Immature natural killer cell (primary cell): ENCODE results near the gene COL9A3. TPM values are rescaled to one million over a fixed set of nuclear protein-coding genes. Genes with fewer than 3 reads are reported as not detected.
A peak's percentile ranks its signal among the peaks of the same experiment; 100 is the strongest.

ENCODE experiments used
- DNase-seq, 3 donors: peaks; one replicate each; pipeline ENCODE4 v3.0.0; 2022; ENCODE audit warnings: mixed read lengths in 1 of 3
- H3K27ac Mint-ChIP-seq, 6 donors: one replicate each; pipeline ENCODE4 v1.8.0; 2020; ENCODE audit warnings: mixed read lengths in 6 of 6, mild to moderate bottlenecking in 5 of 6, inconsistent platforms in 4 of 6, moderate library complexity in 3 of 6
- H3K27me3 Mint-ChIP-seq, 3 donors: one replicate each; pipeline ENCODE4 v1.8.0; 2020 to 2021; ENCODE audit warnings: low read depth in 3 of 3, mild to moderate bottlenecking in 3 of 3, mixed read lengths in 3 of 3, moderate library complexity in 3 of 3, inconsistent platforms in 1 of 3
- H3K36me3 Mint-ChIP-seq, 3 donors: one replicate each; pipeline ENCODE4 v1.8.0; 2020; ENCODE audit warnings: mixed read lengths in 3 of 3, inconsistent platforms in 2 of 3, mild to moderate bottlenecking in 2 of 3
- H3K4me1 Mint-ChIP-seq, 2 donors: one replicate each; pipeline ENCODE4 v1.8.0; 2020; ENCODE audit warnings: inconsistent platforms in 2 of 2, mild to moderate bottlenecking in 2 of 2, mixed read lengths in 2 of 2, moderate library complexity in 1 of 2
- H3K4me3 Mint-ChIP-seq, 5 donors: one replicate each; pipeline ENCODE4 v1.8.0; 2020; ENCODE audit warnings: mild to moderate bottlenecking in 5 of 5, mixed read lengths in 5 of 5, inconsistent platforms in 3 of 5, moderate library complexity in 3 of 5
- H3K9me3 Mint-ChIP-seq, 6 donors: one replicate each; pipeline ENCODE4 v1.8.0; 2020; ENCODE audit warnings: mild to moderate bottlenecking in 6 of 6, mixed read lengths in 6 of 6, inconsistent platforms in 4 of 6, moderate library complexity in 3 of 6
- polyA plus RNA-seq, 3 donors: library from polyadenylated mRNA; unstranded; fragments of 300-500 nt; fragmentation: Illumina TruSeq; gene quantifications; one replicate each; pipeline ENCODE4 v1.2.3, GENCODE V29; 2021

COL9A3 gene
- under 1 TPM in 1 of 3 donors, not detected in 2; 0.87 TPM for polyA plus RNA-seq

GRCh38 chr20:62816884-62817873 is at the start of gene COL9A3:
TSS of gene COL9A3 (plus strand) at chr20:62817050. CDS start at chr20:62817065, 15 bp downstream.
- Mint-ChIP-seq H3K36me3 (no peaks in the 10 kb centered on the region), H3K4me1 (peaks cover 0 to 6% of the 10 kb centered on the region in 2 donors), H3K4me3 (peak within 1 kb of the TSS in 3 of 5 donors; percentile 49 to 60 (median 49)), H3K27me3 (peaks cover 2 to 13% (median 11%) of the 10 kb centered on the region in 3 donors), H3K27ac (no peak within 1 kb of the TSS), H3K9me3 (no peaks in the 10 kb centered on the region)
- no peak for DNase-seq

- Mint-ChIP-seq H3K27me3 (peaks cover 0 to 8% (median 2%) of the 10 kb centered on the region in 3 donors), H3K9me3 (no peaks in the 10 kb centered on the region), H3K36me3 (no peaks in the 10 kb centered on the region), H3K4me1 (no peaks in the 10 kb centered on the region), H3K27ac (no peak overlapping the region), H3K4me3 (no peak overlapping the region)
- no peak for DNase-seq
Measured at GRCh38 chr20:62768234-62768546, 48.7 kb upstream of the COL9A3 start.

- no peak overlapping the region for H3K4me3 Mint-ChIP-seq
- no peak for DNase-seq
- H3K27ac Mint-ChIP-seq: no peak overlapping the region
- peaks cover 0 to 8% (median 2%) of the 10 kb centered on the region in 3 donors for H3K27me3 Mint-ChIP-seq
- H3K9me3 Mint-ChIP-seq: no peaks in the 10 kb centered on the region
- no peaks in the 10 kb centered on the region for H3K4me1 Mint-ChIP-seq
- no peaks in the 10 kb centered on the region for H3K36me3 Mint-ChIP-seq
Measured at GRCh38 chr20:62768551-62769287, 48.1 kb upstream of the COL9A3 start.

GRCh38 chr20:62769346-62770071 is 47.3 kb upstream of the COL9A3 start:
- Mint-ChIP-seq H3K4me1 (no peaks in the 10 kb centered on the region), H3K27ac (no peak overlapping the region), H3K9me3 (no peaks in the 10 kb centered on the region), H3K4me3 (no peak overlapping the region), H3K36me3 (no peaks in the 10 kb centered on the region), H3K27me3 (peaks cover 0 to 8% (median 2%) of the 10 kb centered on the region in 3 donors)
- no peak for DNase-seq

GRCh38 chr20:62770111-62770910 is 46.5 kb upstream of the COL9A3 start:
- H3K4me3 Mint-ChIP-seq: no peak overlapping the region
- H3K27ac Mint-ChIP-seq: no peak overlapping the region
- no peaks in the 10 kb centered on the region for H3K36me3 Mint-ChIP-seq
- H3K9me3 Mint-ChIP-seq: no peaks in the 10 kb centered on the region
- peaks cover 0 to 3% of the 10 kb centered on the region in 2 donors for H3K4me1 Mint-ChIP-seq
- peaks cover 0 to 8% (median 2%) of the 10 kb centered on the region in 3 donors for H3K27me3 Mint-ChIP-seq
- DNase-seq: no peak

GRCh38 chr20:62770916-62771315 is 45.9 kb upstream of the COL9A3 start:
- H3K36me3 Mint-ChIP-seq: no peaks in the 10 kb centered on the region
- peaks cover 0 to 8% of the 10 kb centered on the region in 2 donors for H3K4me1 Mint-ChIP-seq
- no peak overlapping the region for H3K27ac Mint-ChIP-seq
- peaks cover 0 to 8% (median 2%) of the 10 kb centered on the region in 3 donors for H3K27me3 Mint-ChIP-seq
- H3K9me3 Mint-ChIP-seq: no peaks in the 10 kb centered on the region
- DNase-seq: no peak
- no peak overlapping the region for H3K4me3 Mint-ChIP-seq

- peaks cover 4 to 13% of the 10 kb centered on the region in 2 donors for H3K4me1 Mint-ChIP-seq
- no peaks in the 10 kb centered on the region for H3K36me3 Mint-ChIP-seq
- no peaks in the 10 kb centered on the region for H3K9me3 Mint-ChIP-seq
- H3K27ac Mint-ChIP-seq: no peak overlapping the region
- H3K4me3 Mint-ChIP-seq: no peak overlapping the region
- no peak for DNase-seq
- H3K27me3 Mint-ChIP-seq: peaks cover 0 to 6% (median 2%) of the 10 kb centered on the region in 3 donors
Measured at GRCh38 chr20:62771396-62772102, 45.3 kb upstream of the COL9A3 start.

- Mint-ChIP-seq H3K27ac (no peak overlapping the region), H3K27me3 (peaks cover 0 to 6% (median 0%) of the 10 kb centered on the region in 3 donors), H3K4me1 (peaks cover 11 to 19% of the 10 kb centered on the region in 2 donors), H3K4me3 (no peak overlapping the region), H3K36me3 (no peaks in the 10 kb centered on the region), H3K9me3 (no peaks in the 10 kb centered on the region)
- no peak for DNase-seq
Measured at GRCh38 chr20:62772103-62772611, 44.7 kb upstream of the COL9A3 start.

- H3K4me3 Mint-ChIP-seq: no peak overlapping the region
- no peak for DNase-seq
- H3K4me1 Mint-ChIP-seq: peaks cover 14 to 24% of the 10 kb centered on the region in 2 donors
- no peaks in the 10 kb centered on the region for H3K36me3 Mint-ChIP-seq
- peaks cover 0 to 6% (median 0%) of the 10 kb centered on the region in 3 donors for H3K27me3 Mint-ChIP-seq
- no peak overlapping the region for H3K27ac Mint-ChIP-seq
- H3K9me3 Mint-ChIP-seq: no peaks in the 10 kb centered on the region
Measured at GRCh38 chr20:62772619-62772989, 44.2 kb upstream of the COL9A3 start.

- H3K4me3 Mint-ChIP-seq: no peak overlapping the region
- no peaks in the 10 kb centered on the region for H3K36me3 Mint-ChIP-seq
- H3K9me3 Mint-ChIP-seq: no peaks in the 10 kb centered on the region
- no peak overlapping the region for H3K27ac Mint-ChIP-seq
- H3K27me3 Mint-ChIP-seq: peaks cover 0 to 6% (median 0%) of the 10 kb centered on the region in 3 donors
- H3K4me1 Mint-ChIP-seq: peaks cover 14 to 28% of the 10 kb centered on the region in 2 donors
- DNase-seq: no peak
Measured at GRCh38 chr20:62772990-62773844, 43.6 kb upstream of the COL9A3 start.

GRCh38 chr20:62773845-62774714 is 42.8 kb upstream of the COL9A3 start:
- no peak for DNase-seq
- Mint-ChIP-seq H3K36me3 (no peaks in the 10 kb centered on the region), H3K4me3 (no peak overlapping the region), H3K27ac (no peak overlapping the region), H3K4me1 (peaks cover 14 to 31% of the 10 kb centered on the region in 2 donors), H3K27me3 (peaks cover 0 to 4% (median 0%) of the 10 kb centered on the region in 3 donors), H3K9me3 (no peaks in the 10 kb centered on the region)
